Activated CD8-positive, alpha-beta T cell treated with anti-CD3 and anti-CD28 coated beads for 36 hours (primary cell): ENCODE results near the gene PA2G4. TPM values are rescaled to one million over a fixed set of nuclear protein-coding genes. Genes with fewer than 3 reads are reported as not detected.

Experiments
- ATAC-seq: fragments of 200-7000 bp; cut with Tn5 transposase; one replicate; pipeline ENCODE4 v1.10.0; 2021; ENCODE audit warnings: mild to moderate bottlenecking, moderate library complexity
- CTCF ChIA-PET: fragments of 350-600 bp; sonication (Branson Sonifier 250); formaldehyde crosslinking; loops from one replicate; lab custom pipeline; 2021; ENCODE audit warnings: antibody characterized with exemption; lab: Charles Lee
- POLR2A ChIA-PET: fragments of 350-600 bp; sonication (Branson Sonifier 250); formaldehyde crosslinking; loops from one replicate; lab custom pipeline; 2021; ENCODE audit warnings: antibody characterized with exemption; lab: Charles Lee
- DNase-seq: peaks from one replicate; pipeline ENCODE4 v3.0.0-alpha.2; 2020
- H3K27ac Mint-ChIP-seq: one replicate; pipeline ENCODE4 v1.8.0; 2021; ENCODE audit warnings: mild to moderate bottlenecking, mixed read lengths
- H3K27me3 Mint-ChIP-seq: one replicate; pipeline ENCODE4 v1.8.0; 2021; ENCODE audit warnings: mixed read lengths
- H3K36me3 Mint-ChIP-seq: one replicate; pipeline ENCODE4 v1.8.0; 2021; ENCODE audit warnings: low read depth, mixed read lengths
- H3K4me1 Mint-ChIP-seq: one replicate; pipeline ENCODE4 v1.8.0; 2021; ENCODE audit warnings: low read depth, mixed read lengths
- H3K4me3 Mint-ChIP-seq: one replicate; pipeline ENCODE4 v1.8.0; 2021; ENCODE audit warnings: mild to moderate bottlenecking, moderate library complexity, mixed read lengths
- H3K9me3 Mint-ChIP-seq: one replicate; pipeline ENCODE4 v1.8.0; 2021; ENCODE audit warnings: mixed read lengths
- intact Hi-C: fragments of 100-400 bp; cut with micrococcal nuclease; formaldehyde crosslinking; loops from one replicate; pipeline ENCODE4 v1.10.0; 2022
- total RNA-seq, 2 experiments: library from RNA; stranded (reverse); gene quantifications; one replicate each; pipeline ENCODE4 v1.2.3, GENCODE V29; 2021
- TF ChIP-seq, protein P1 (sequence below): fragments of 200-600 bp; IDR thresholded peaks from one replicate; pipeline ENCODE4 v1.8.0; 2022; ENCODE audit warnings: antibody characterized with exemption, mild to moderate bottlenecking

Gene PA2G4
- total RNA-seq, 2 experiments from 2014 or later: 447 to 455 TPM

DNA sequence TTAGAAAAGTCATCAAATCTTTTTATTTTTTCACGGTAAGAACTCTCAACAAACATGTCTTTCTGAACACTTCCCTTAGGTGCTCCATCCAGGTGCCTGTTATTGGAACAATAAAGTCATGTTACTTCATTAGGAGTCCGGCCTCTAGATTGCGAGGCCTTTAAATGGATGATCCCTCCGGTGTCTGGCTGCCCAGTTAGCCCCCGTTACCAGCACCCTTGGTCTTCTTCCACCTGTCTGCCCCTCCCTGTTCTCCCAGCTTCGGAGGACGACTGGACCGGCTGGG is 593 bp upstream of the PA2G4 start:
- no peaks in the 10 kb centered on the region for H3K9me3 Mint-ChIP-seq
- ATAC-seq (peak; percentile 1), DNase-seq (no peak)
- TF ChIP-seq, protein P1, sequence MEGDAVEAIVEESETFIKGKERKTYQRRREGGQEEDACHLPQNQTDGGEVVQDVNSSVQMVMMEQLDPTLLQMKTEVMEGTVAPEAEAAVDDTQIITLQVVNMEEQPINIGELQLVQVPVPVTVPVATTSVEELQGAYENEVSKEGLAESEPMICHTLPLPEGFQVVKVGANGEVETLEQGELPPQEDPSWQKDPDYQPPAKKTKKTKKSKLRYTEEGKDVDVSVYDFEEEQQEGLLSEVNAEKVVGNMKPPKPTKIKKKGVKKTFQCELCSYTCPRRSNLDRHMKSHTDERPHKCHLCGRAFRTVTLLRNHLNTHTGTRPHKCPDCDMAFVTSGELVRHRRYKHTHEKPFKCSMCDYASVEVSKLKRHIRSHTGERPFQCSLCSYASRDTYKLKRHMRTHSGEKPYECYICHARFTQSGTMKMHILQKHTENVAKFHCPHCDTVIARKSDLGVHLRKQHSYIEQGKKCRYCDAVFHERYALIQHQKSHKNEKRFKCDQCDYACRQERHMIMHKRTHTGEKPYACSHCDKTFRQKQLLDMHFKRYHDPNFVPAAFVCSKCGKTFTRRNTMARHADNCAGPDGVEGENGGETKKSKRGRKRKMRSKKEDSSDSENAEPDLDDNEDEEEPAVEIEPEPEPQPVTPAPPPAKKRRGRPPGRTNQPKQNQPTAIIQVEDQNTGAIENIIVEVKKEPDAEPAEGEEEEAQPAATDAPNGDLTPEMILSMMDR: no peak
- peaks cover 39% of the 10 kb centered on the region for H3K36me3 Mint-ChIP-seq
- ChIA-PET POLR2A (interaction anchor here (0.7 to 9.1 kb wide), 21 partner anchors 9 to 373 kb away, joined by 3 to 162 read pairs (median 7); partner anchors contain the start of genes ERBB3, ESYT1, PYM1 and RAB5B), CTCF (interaction anchor here (0.8 to 8.1 kb wide), 17 partner anchors 10 to 164 kb away, joined by 3 to 53 read pairs (median 6); partner anchors contain the start of genes ERBB3, ESYT1, SUOX and ZC3H10)
- intact Hi-C loops: loop anchor here (1.0 to 2.0 kb wide), 2 partner anchors 49 to 61 kb away; partner anchors contain the start of gene MYL6B
- H3K4me3 Mint-ChIP-seq: peak overlapping the region; percentile 95
- no peaks in the 10 kb centered on the region for H3K27me3 Mint-ChIP-seq
- peak overlapping the region; percentile 99 for H3K27ac Mint-ChIP-seq
- peaks cover 47% of the 10 kb centered on the region for H3K4me1 Mint-ChIP-seq

DNA sequence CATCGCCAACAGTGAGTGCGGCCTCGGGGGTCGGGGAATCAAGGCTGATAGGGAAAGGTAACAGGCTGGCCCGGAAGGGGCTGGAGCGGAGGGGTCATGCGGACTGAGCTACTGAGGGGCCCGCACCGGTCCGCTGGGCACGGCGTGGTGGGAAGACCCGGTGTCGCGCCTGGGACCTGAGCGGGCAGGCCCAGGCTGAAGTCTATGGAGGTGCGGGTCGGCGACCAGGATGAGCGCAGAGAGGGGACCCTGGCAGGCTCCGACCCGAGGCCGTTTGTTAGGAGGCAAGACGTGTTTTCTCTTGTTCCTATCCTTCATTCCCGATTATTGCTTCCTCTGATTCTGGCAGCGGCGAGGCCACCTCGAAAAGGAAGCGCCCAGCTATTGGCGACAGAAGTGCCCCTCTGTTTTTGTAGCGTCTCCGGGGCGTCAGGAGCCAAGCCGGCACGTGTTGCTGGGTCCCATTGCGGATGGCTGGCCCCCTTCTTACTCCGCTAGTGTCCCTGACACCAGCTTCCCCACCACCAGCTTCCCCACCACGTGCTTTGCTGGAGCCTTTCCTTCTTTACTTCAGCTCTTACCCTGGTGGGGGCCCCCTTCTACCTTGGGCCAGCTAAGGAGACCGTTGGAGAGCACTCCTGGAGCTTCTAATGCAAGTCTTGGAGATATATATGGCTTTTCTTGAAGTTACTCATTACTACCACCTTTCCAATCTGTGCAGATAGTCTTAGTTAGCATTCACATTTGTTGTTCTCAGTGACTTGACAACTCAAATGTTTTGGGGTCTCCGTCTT is 653 bp downstream of the PA2G4 start:
- ChIA-PET POLR2A (interaction anchor here (0.6 to 9.1 kb wide), 23 partner anchors 8 to 374 kb away, joined by 3 to 162 read pairs (median 6); partner anchors contain the start of genes ERBB3, ESYT1, MYL6 and PYM1), CTCF (interaction anchor here (0.9 to 8.1 kb wide), 16 partner anchors 8 to 165 kb away, joined by 3 to 53 read pairs (median 6); partner anchors contain the start of genes ERBB3, ESYT1, RAB5B and SMARCC2)
- H3K9me3 Mint-ChIP-seq: no peaks in the 10 kb centered on the region
- H3K4me3 Mint-ChIP-seq: peak overlapping the region; percentile 95
- intact Hi-C loops: loop anchor here (1.0 kb wide), 1 partner anchor 47 kb away; the partner anchor contains the start of gene MYL6B
- DNase-seq (peak; percentile 50), ATAC-seq (peak; percentile 1)
- peaks cover 44% of the 10 kb centered on the region for H3K4me1 Mint-ChIP-seq
- TF ChIP-seq, protein P1: no peak
- H3K27me3 Mint-ChIP-seq: no peaks in the 10 kb centered on the region
- peak overlapping the region; percentile 99 for H3K27ac Mint-ChIP-seq
- H3K36me3 Mint-ChIP-seq: peaks cover 49% of the 10 kb centered on the region

DNA sequence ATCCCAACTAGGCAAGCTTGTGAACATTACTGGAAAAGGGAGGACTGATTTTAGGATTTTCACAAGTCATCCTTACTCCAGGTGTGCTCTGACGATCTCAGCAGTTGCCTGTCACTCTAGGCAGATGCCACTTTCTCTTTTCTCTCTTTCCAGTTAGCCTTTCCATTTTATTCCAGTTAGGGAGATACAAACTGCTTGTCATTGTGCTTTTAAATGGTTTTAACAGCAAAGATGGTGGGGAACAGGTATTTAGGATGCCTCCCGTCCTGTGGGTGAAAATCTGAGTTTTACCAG is 1.2 kb downstream of the PA2G4 start:
- intact Hi-C loops: no loop called here
- H3K27ac Mint-ChIP-seq: peak overlapping the region; percentile 99
- ChIA-PET POLR2A (interaction anchor here (0.6 to 9.1 kb wide), 12 partner anchors 12 to 178 kb away, joined by 3 to 162 read pairs (median 5); partner anchors contain the start of genes ESYT1, MYL6, PYM1 and RAB5B), CTCF (interaction anchor here (1.5 to 8.1 kb wide), 9 partner anchors 8 to 131 kb away, joined by 4 to 53 read pairs (median 8); partner anchors contain the start of genes RAB5B, SMARCC2, SUOX and ZC3H10)
- TF ChIP-seq, protein P1: no peak
- H3K9me3 Mint-ChIP-seq: no peaks in the 10 kb centered on the region
- ATAC-seq: no peak
- no peaks in the 10 kb centered on the region for H3K27me3 Mint-ChIP-seq
- H3K4me3 Mint-ChIP-seq: peak overlapping the region; percentile 95
- peaks cover 46% of the 10 kb centered on the region for H3K4me1 Mint-ChIP-seq
- H3K36me3 Mint-ChIP-seq: peaks cover 54% of the 10 kb centered on the region
- DNase-seq: no peak

DNA sequence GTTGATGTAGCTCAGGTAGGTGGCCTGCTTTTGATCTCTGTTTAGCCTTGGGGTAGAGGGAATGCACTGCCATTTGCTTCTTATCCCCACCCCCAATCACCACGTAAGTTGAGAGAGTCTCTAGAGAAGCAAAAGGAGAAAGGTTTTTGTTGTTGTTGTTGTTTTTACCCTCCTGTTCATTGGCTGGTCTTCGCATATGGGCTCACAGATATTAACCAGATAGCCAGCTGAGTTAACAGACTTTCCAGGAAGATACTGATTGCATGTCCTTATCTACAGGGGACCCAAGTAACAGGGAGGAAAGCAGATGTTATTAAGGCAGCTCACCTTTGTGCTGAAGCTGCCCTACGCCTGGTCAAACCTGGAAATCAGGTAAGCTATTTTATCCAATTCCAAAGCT is 2.9 kb downstream of the PA2G4 start:
- peak overlapping the region; percentile 77 for H3K27ac Mint-ChIP-seq

More for the DNA sequence above, 2.9 kb downstream of the PA2G4 start:
- H3K9me3 Mint-ChIP-seq: no peaks in the 10 kb centered on the region
- no peak for DNase-seq
- peaks cover 39% of the 10 kb centered on the region for H3K4me1 Mint-ChIP-seq
- peaks cover 69% of the 10 kb centered on the region for H3K36me3 Mint-ChIP-seq
- no peaks in the 10 kb centered on the region for H3K27me3 Mint-ChIP-seq
- intact Hi-C loops: no loop called here
- POLR2A ChIA-PET: interaction anchor here (0.6 to 9.1 kb wide), 5 partner anchors 10 to 67 kb away, joined by 3 to 162 read pairs (median 4); partner anchors contain the start of genes RPL41 and ZC3H10
- TF ChIP-seq, protein P1: no peak
- CTCF ChIA-PET: interaction anchor here (1.0 to 8.1 kb wide), 4 partner anchors 11 to 369 kb away, joined by 3 to 53 read pairs (median 8); partner anchors contain the start of gene ZC3H10
- no peak for ATAC-seq
- H3K4me3 Mint-ChIP-seq: peak overlapping the region; percentile 28
